Measurements from ENCODE around the gene PLA2G1B.

DNA sequence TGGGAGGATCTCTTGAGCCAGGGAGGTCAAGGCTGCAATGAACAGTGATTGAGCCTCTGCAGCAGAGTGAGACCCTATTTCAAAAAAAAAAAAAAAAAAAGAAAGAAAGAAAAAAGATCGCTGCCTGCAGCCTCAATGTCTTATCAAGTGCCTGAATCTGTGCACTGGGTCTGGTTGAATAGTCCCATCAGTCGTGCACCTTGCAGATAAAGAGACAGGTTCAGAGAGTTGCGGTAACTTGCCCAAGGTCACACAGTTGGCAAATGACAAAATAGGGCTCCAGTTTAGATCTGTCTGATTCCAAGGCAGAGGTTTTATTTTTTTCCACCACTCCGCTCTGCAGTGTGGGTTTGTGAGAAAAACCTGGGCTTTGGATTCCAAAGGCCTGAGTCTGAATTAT lies 649 bp upstream of the PLA2G1B start:
- TF ChIP-seq GATA2 (IDR thresholded peaks at IDR 0.05; ENCODE audit: low read depth, low read length) (peak; percentile 47; the same call in 1 of the 2 replicates), GATA3 (IDR thresholded peaks at IDR 0.05; ENCODE audit: low read depth, low read length) (no peak)
